GM23338 (cell line): ENCODE results near the gene MAGOHB.

Experiments
- CREB1 ChIP-seq: fragments of 250-450 bp; sonication (Bioruptor Pico); IDR thresholded peaks from 2 replicates; pipeline ENCODE4 v1.5.0; 2020; ENCODE audit warnings: low read depth, mild to moderate bottlenecking, moderate library complexity
- POLR2AphosphoS5 ChIP-seq: IDR thresholded peaks from 2 replicates; pipeline ENCODE4 v1.6.1; 2016; ENCODE audit warnings: antibody characterized with exemption, low read depth
- TF ChIP-seq, protein P1 (sequence below), 2 experiments: fragments of 200-600 bp in 1 of 2; sonication (generic) in 1 of 2; conservative IDR thresholded peaks; 2 replicates each; pipeline versions ENCODE4 v1.5.1 to v1.6.1; 2016 to 2017; ENCODE audit warnings: antibody characterized with exemption in 2 of 2, low read depth in 2 of 2, mild to moderate bottlenecking in 2 of 2, moderate library complexity in 1 of 2
- TF ChIP-seq, protein P2 (sequence below): IDR thresholded peaks from one replicate; pipeline ENCODE4 v1.6.1; 2018; ENCODE audit warnings: antibody characterized with exemption; ENCODE audit not compliant: unreplicated experiment

DNA sequence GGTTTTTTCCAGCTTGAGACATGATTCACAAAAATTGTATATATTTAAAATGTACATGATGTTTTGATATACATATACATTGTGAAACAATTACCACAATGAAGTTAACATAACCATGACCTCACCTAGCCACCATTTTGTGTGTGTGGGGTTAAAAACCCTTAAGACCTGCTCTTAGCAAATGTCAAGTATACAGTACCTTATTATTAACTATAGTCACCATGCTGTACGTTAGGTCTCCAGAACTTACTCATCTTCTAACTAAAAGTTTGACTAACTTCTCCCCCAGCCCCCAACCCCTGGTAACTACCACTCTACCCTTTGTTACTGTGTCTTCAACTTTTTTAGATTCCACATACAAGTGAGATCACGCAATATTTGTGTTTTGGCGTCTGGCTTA, 55.1 kb downstream of the MAGOHB start:
- TF ChIP-seq, protein P1, sequence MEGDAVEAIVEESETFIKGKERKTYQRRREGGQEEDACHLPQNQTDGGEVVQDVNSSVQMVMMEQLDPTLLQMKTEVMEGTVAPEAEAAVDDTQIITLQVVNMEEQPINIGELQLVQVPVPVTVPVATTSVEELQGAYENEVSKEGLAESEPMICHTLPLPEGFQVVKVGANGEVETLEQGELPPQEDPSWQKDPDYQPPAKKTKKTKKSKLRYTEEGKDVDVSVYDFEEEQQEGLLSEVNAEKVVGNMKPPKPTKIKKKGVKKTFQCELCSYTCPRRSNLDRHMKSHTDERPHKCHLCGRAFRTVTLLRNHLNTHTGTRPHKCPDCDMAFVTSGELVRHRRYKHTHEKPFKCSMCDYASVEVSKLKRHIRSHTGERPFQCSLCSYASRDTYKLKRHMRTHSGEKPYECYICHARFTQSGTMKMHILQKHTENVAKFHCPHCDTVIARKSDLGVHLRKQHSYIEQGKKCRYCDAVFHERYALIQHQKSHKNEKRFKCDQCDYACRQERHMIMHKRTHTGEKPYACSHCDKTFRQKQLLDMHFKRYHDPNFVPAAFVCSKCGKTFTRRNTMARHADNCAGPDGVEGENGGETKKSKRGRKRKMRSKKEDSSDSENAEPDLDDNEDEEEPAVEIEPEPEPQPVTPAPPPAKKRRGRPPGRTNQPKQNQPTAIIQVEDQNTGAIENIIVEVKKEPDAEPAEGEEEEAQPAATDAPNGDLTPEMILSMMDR (conservative IDR thresholded peaks at IDR 0.05; ENCODE audit: low read depth in 2 of 2) = no peak
- TF ChIP-seq CREB1 (CRISPR knock-in tag) (no peak), POLR2AphosphoS5 (no peak)
- TF ChIP-seq, protein P2, sequence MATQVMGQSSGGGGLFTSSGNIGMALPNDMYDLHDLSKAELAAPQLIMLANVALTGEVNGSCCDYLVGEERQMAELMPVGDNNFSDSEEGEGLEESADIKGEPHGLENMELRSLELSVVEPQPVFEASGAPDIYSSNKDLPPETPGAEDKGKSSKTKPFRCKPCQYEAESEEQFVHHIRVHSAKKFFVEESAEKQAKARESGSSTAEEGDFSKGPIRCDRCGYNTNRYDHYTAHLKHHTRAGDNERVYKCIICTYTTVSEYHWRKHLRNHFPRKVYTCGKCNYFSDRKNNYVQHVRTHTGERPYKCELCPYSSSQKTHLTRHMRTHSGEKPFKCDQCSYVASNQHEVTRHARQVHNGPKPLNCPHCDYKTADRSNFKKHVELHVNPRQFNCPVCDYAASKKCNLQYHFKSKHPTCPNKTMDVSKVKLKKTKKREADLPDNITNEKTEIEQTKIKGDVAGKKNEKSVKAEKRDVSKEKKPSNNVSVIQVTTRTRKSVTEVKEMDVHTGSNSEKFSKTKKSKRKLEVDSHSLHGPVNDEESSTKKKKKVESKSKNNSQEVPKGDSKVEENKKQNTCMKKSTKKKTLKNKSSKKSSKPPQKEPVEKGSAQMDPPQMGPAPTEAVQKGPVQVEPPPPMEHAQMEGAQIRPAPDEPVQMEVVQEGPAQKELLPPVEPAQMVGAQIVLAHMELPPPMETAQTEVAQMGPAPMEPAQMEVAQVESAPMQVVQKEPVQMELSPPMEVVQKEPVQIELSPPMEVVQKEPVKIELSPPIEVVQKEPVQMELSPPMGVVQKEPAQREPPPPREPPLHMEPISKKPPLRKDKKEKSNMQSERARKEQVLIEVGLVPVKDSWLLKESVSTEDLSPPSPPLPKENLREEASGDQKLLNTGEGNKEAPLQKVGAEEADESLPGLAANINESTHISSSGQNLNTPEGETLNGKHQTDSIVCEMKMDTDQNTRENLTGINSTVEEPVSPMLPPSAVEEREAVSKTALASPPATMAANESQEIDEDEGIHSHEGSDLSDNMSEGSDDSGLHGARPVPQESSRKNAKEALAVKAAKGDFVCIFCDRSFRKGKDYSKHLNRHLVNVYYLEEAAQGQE = no peak
